Limb (tissue), 2 donors: ENCODE results near the gene PDE7B.
"Not testable (repeated sequence)": the region's sequence is repeated elsewhere in the genome, so short reads cannot be mapped to it uniquely, and the experiment has no call there.

Experiments used
- DNase-seq, 2 donors: peaks; one replicate each; pipeline ENCODE4 v3.0.0-alpha.2; 2016; ENCODE audit errors: extremely low spot score in 2 of 2

The PDE7B gene

GRCh38 chr6:136103763-136104311 is 252.3 kb downstream of the PDE7B start:
- no peak for DNase-seq

GRCh38 chr6:136104556-136104955 is 253.1 kb downstream of the PDE7B start:
- no peak for DNase-seq

- DNase-seq: not testable (repeated sequence)
Measured at GRCh38 chr6:136105797-136106196, 254.3 kb downstream of the PDE7B start.

- DNase-seq: no peak
Measured at GRCh38 chr6:136108361-136108945, 257.0 kb downstream of the PDE7B start.

- DNase-seq: no peak
Measured at GRCh38 chr6:136111831-136112230, 260.3 kb downstream of the PDE7B start.

- no peak for DNase-seq
Measured at GRCh38 chr6:136112262-136112661, 260.8 kb downstream of the PDE7B start.

GRCh38 chr6:136113736-136114173 is 262.3 kb downstream of the PDE7B start:
- DNase-seq: peak; percentile 56 to 64

- no peak for DNase-seq
Measured at GRCh38 chr6:136114661-136115060, 263.2 kb downstream of the PDE7B start.

- DNase-seq: no peak
Measured at GRCh38 chr6:136115941-136116340, 264.4 kb downstream of the PDE7B start.

GRCh38 chr6:136117081-136117480 is 265.6 kb downstream of the PDE7B start:
- no peak for DNase-seq

GRCh38 chr6:136118787-136119186 is 267.3 kb downstream of the PDE7B start:
- DNase-seq: no peak

GRCh38 chr6:136123468-136123867 is 272.0 kb downstream of the PDE7B start:
- DNase-seq: no peak

GRCh38 chr6:136125585-136125984 is 274.1 kb downstream of the PDE7B start:
- no peak for DNase-seq

GRCh38 chr6:136127873-136128272 is 276.4 kb downstream of the PDE7B start:
- no peak for DNase-seq

GRCh38 chr6:136129365-136129764 is 277.9 kb downstream of the PDE7B start:
- DNase-seq: no peak

- no peak for DNase-seq
Measured at GRCh38 chr6:136134268-136134667, 282.8 kb downstream of the PDE7B start.

- no peak for DNase-seq
Measured at GRCh38 chr6:136134751-136135150, 283.2 kb downstream of the PDE7B start.

- no peak for DNase-seq
Measured at GRCh38 chr6:136136274-136136673, 284.8 kb downstream of the PDE7B start.

GRCh38 chr6:136137008-136137692 is 285.6 kb downstream of the PDE7B start:
- DNase-seq: no peak

GRCh38 chr6:136137739-136138402 is 286.4 kb downstream of the PDE7B start:
- no peak for DNase-seq

- DNase-seq: not testable (repeated sequence)
Measured at GRCh38 chr6:136139111-136139510, 287.6 kb downstream of the PDE7B start.

GRCh38 chr6:136144251-136145023 is 292.9 kb downstream of the PDE7B start:
- DNase-seq: no peak
